Measurements from ENCODE around the gene ABI2.

GRCh38 chr2:203412546-203413331 lies 84.5 kb downstream of the ABI2 start:
- TF ChIP-seq CTCF (IDR thresholded peaks at IDR 0.05; ENCODE audit: poor library complexity) = no peak
- no peak for TF ChIP-seq EZH2 (IDR thresholded peaks at IDR 0.05; ENCODE audit: borderline replicate concordance)

Measured in hepatocyte (in vitro differentiated cells).